ENCODE results near the gene RASGRP4. TPM values are rescaled to one million over a fixed set of nuclear protein-coding genes. Genes with fewer than 3 reads are reported as not detected.

The RASGRP4 gene
- polyA plus RNA-seq, 1 donor: 2.8 TPM

- no peak for DNase-seq
Observed at GRCh38 chr19:38389101-38389925, 36.7 kb downstream of the RASGRP4 start.

GRCh38 chr19:38388349-38389100, 37.5 kb downstream of the RASGRP4 start, which contains the start of gene SPRED3:
Gene SPRED3, plus strand, starts transcription at chr19:38388697. Its CDS starts 1,606 bp downstream, at chr19:38390303.
- DNase-seq: no peak

- DNase-seq: peak; percentile 54
Observed at GRCh38 chr19:38387550-38388348, 38.3 kb downstream of the RASGRP4 start, which contains the start of gene GGN. Gene GGN, minus strand, starts transcription at chr19:38388034. Its CDS starts 773 bp downstream, at chr19:38387261.

GRCh38 chr19:38386971-38387549, 39.0 kb downstream of the RASGRP4 start:
- DNase-seq: no peak

- DNase-seq: no peak
Observed at GRCh38 chr19:38386300-38386970, 39.6 kb downstream of the RASGRP4 start.

GRCh38 chr19:38385804-38386257, 40.2 kb downstream of the RASGRP4 start:
- no peak for DNase-seq

GRCh38 chr19:38385057-38385803, 40.8 kb downstream of the RASGRP4 start:
- DNase-seq: no peak

GRCh38 chr19:38384209-38385027, 41.6 kb downstream of the RASGRP4 start:
- DNase-seq: no peak

GRCh38 chr19:38383743-38384142, 42.3 kb downstream of the RASGRP4 start:
- no peak for DNase-seq

- no peak for DNase-seq
Observed at GRCh38 chr19:38383184-38383583, 42.8 kb downstream of the RASGRP4 start.

GRCh38 chr19:38381138-38381537, 44.9 kb downstream of the RASGRP4 start:
- no peak for DNase-seq

GRCh38 chr19:38378866-38379265, 47.2 kb downstream of the RASGRP4 start:
- DNase-seq: no peak

- no peak for DNase-seq
Observed at GRCh38 chr19:38377052-38377451, 49.0 kb downstream of the RASGRP4 start.

GRCh38 chr19:38376576-38376975, 49.4 kb downstream of the RASGRP4 start:
- no peak for DNase-seq

- DNase-seq: no peak
Observed at GRCh38 chr19:38375748-38376147, 50.3 kb downstream of the RASGRP4 start.

- no peak for DNase-seq
Observed at GRCh38 chr19:38375098-38375493, 50.9 kb downstream of the RASGRP4 start.

GRCh38 chr19:38374332-38375097, 51.5 kb downstream of the RASGRP4 start, which contains the start of gene PSMD8:
Gene PSMD8, plus strand, starts transcription at chr19:38374571. Its CDS starts 31 bp downstream, at chr19:38374602.
- peak; percentile 98 for DNase-seq

GRCh38 chr19:38373907-38374331, 52.1 kb downstream of the RASGRP4 start:
- DNase-seq: no peak

- no peak for DNase-seq
Observed at GRCh38 chr19:38371081-38371480, 54.9 kb downstream of the RASGRP4 start.

Data from hindlimb muscle (tissue), 1 donor.